T1000 (cell line): Measurements from ENCODE around the gene LRRC4B.

ENCODE experiments used
- DNase-seq: peaks from one replicate; lab custom pipeline; 2025; ENCODE audit warnings: mixed read lengths; lab: John Stamatoyannopoulos, UW

LRRC4B gene

GRCh38 chr19:50506700-50507099, 61.5 kb downstream of the LRRC4B start:
- DNase-seq, result no peak

DNA sequence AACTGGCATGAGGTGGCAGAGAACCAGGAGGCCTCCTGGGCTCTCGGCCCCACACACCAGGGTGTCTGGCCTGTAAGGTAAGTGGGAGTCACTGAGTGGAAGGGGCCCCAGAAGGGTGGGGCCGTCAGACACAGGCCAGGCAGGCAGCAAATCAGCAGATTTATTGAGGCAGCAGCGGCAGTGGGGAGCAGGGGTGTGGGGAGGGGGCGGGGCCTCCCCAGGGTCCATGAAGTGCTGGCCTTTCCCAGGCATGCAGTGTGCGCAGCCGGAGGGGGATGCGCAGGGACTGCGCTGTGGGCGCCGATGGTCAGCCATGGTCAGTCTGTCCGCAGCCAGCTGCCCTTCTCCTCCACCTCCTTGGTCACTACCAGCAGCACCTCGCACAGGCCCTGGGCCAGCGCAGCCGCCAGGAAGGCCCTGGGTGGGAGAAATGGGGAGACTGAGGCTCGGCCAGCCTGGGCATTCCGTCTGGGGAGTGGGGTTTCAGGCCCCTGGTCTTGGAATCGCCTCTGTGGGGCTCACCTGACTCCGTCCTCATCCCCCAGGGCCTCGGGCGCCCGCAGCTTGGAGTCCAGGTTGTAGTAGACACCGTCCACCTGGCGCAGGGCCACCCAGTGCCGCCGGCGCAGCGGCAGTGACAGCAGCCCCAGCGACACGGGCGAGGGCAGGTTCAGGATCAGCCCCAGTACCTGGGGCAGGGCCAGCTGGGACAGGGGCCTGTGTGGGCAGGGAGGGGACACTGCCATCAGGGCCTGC, 62.2 kb downstream of the LRRC4B start:
- DNase-seq, result no peak

DNA sequence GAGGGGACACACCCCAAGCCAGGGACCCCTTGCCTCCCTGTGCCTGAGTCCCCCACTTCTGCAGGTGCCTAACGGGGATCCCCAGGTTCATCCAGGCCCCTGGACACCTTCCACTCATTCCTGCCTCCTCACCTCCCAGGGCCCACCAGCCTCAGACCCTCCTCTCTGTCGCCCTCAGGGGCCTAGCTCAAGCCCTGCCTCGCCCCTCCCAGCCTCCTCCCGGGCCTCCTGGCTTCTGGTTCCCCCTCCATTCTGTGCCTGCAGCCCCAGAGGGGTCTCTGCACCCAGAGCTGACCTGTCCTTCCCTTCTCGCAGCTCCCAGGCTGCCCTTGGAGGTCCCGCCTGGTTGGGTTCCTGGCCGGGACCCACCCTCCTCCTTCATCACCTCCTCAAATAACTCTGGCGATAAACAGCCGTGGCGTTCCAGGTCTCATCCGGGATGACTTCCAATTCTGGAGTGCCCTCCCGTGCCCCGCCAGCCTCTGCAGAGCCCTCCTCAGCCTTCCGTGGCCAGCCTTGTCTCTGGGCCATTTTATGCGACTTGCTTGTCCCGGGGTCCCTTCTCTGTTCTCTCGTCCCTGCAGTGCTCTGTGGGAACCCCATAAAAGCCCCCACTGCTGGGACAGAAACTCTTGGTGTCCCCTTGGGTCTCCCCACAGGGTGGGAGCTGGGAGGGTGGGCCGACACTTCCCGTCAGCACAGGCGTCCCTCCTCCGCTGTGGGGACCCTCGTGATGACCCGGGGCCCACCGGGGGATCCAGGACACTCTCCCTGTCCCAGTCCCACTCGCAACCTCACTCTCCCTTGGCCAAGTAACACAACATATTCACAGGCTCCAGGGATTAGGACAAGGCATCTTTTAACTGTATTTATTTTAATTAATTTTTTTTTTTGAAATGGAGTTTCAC, 66.4 kb downstream of the LRRC4B start:
- DNase-seq, result no peak

- DNase-seq, result no peak
Measured at GRCh38 chr19:50501186-50501567, 67.1 kb downstream of the LRRC4B start.

DNA sequence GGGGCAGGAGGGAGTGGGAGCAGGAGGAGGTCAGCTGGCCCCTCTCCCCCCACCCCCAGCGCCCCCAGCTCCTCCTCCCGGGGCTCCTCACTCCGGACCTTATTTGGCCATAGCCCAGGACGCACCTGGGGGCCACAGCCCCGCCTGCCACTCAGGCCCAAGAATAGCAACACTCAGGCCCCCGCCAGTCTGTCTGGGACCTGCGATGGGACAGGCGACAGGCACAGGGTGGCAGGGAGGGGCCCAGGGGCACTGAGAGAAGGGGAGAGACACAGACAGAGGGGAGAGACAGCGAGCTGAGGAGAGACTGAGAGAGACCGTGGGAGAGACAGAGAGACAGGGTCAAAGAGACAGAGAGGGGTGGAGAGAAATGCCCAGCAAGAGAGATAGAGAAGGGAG, 67.5 kb downstream of the LRRC4B start:
- DNase-seq, result no peak

DNA sequence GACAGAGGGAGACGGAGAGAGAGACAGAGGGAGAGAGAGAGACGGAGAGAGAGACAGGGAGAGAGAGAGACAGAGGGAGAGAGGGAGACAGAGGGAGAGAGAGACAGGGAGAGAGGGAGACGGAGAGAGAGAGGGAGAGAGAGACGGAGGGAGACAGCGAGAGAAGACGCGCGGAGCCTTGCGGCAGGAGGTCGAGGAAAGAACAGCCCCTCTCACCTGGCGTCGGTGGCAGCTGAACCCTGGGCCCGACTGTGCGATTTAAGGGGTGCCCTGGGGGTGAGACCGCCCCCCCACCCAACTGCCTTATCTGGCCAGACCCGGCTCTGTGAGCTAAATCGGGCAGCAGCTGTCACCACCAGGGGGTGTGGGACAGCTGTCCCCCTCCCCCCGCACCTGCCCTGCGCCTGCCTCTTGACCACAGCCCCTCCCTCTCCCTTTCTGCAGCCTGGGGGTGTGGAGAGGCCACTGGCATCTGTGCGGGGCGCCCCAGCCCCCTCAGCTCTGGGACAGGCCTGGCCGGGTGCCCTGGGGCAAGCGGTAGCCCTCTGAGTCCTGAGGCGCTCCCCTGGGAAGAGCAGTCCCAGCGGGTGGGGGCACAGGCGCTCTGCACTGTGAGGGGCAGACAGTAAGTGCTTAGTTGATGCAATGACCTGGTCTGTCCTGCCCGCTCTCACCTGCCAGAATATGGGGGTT, 68.0 kb downstream of the LRRC4B start:
- DNase-seq, result no peak

DNA sequence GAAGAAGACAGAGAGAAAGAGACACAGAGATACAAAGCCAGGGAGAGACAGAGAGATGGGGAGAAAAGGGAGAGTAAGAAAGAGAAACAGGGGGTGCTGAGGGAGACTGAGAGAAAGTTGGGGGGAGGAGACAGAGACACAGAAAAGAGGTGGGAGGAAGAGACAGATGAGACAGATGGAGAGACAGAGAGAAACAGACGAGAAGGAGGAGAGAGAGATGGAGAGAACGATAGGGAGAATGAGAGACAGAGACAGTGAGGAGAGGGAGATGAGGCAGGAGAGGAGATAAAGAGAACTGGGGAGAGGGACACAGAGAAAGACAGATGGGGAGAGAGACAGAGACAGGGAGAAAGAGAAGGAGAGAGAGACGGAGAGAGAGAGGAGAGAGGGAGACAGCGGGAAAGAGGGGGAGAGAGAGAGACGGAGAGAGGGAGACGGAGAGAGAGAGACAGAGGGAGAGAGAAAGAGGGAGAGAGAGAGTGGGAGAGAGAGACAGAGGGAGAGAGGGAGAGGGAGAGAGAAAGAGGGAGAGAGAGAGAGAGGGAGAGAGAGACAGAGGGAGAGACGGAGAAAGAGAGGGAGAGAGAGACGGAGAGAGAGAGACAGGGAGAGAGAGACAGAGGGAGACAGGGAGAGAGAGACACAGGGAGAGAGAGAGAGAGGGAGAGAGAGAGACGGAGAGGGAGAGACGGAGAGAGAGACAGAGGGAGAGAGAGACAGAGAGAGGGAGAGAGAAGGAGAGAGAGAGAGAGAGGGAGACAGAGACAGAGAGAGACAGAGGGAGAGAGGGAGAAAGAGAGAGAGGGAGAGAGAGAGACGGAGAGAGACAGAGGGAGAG, 69.8 kb downstream of the LRRC4B start:
- DNase-seq, result no peak

GRCh38 chr19:50497022-50497405, 71.2 kb downstream of the LRRC4B start:
- DNase-seq, result no peak

DNA sequence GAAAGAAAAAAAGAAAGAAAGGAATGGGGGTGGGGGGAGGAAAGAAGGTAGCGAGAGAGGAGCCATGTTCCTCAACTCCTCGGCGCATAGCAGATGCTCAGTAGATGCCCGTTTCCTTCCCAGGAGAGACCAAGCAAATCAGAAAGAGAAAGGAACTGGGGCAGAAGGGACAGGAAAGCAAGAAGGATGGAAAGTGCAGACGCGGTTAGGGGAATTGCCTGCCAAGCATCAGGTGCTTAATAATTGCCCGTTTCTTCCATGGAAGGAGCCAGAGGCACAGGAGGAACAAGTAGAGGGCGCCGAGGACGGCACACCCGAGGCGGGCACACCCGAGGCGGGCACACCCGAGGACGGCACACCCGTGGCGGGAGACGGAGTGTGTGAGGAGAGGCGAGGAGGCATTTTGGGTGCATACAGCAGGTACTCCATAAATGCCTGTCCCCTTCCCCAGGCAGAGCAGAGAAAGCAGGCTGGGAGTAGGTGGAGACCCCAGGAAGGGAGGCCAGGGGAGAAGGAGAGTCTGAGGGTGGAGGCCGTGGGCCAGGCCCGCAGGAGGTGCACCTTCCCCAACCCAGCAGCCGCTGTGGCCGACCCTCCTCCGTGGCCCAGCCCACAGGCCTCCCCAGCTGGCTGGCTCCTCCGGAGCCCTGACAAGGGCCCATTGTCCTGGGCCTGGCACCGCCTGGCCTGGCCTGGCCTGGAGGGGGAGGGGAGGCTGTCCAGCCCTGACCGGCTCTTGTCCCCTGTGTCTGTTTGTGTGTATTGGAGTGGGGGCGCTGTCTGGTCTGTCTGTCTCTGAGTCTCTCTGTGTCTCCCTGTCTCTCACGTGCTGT, 71.8 kb downstream of the LRRC4B start:
- DNase-seq, result no peak

DNA sequence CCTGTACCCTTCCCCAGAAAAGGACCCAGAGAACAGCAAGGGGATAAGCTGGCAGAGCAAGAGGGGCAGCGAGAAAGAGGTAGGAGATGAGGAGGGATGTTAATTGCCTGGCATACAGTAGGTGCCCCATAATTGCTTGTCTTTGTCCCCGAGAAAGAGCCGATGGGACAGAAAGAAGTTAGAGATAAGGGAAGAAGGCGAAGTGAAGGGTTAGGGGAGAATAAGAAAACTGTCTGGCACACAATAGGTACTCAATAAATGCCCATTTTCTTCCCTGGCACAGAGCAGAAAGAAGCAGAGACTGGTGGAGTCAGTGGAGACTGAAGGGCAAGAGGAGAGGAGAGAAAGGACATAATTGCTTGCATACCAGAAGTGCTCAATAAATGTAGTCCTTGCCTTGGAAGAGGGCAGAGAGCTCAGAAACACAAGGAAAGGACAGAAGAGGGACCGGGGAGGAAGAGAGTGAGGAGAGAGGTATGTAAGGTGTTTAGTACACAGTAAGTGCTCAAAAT, 73.2 kb downstream of the LRRC4B start:
- no peak for DNase-seq

DNA sequence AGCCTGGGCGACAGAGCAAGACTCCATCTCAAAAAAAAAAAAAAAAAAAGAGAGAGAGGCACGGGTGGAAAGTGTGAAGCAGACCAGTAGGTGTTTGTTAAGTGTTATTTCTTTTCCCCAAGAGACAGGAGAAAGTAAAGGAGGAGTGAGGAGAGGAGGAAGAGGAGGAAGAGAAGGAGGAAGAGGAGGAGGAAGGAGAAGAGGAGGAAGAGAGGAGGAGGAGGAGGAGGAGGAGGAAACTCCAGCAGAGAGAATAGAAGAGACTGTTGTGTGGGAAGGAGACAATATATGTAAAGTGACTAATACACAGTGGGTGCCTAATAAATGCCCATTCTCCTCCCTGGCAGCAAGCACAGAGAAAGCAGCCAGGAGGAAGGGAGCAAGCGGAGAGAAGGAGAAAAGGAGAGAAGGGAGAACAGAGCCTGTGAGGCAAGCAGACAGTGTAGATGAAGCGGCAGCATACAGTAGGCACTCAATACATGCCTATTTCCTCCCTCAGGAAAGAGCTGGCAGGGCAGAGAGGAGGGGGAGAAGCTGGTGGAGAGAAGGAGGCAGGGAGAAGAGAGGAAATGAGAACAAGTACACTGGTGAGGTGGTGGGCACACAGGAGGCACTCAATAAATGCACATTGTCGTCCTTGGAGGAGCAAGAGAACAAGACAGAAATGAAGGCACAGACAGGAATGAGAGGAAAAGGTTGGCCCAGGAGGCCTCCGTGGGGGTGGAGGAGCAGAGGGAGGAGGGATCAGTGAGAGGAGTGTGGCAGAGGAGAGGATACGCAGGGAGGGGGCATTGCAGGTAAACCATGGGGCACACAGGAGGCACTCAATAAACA, 73.8 kb downstream of the LRRC4B start:
- no peak for DNase-seq

- no peak for DNase-seq
Measured at GRCh38 chr19:50493171-50493570, 75.1 kb downstream of the LRRC4B start.

DNA sequence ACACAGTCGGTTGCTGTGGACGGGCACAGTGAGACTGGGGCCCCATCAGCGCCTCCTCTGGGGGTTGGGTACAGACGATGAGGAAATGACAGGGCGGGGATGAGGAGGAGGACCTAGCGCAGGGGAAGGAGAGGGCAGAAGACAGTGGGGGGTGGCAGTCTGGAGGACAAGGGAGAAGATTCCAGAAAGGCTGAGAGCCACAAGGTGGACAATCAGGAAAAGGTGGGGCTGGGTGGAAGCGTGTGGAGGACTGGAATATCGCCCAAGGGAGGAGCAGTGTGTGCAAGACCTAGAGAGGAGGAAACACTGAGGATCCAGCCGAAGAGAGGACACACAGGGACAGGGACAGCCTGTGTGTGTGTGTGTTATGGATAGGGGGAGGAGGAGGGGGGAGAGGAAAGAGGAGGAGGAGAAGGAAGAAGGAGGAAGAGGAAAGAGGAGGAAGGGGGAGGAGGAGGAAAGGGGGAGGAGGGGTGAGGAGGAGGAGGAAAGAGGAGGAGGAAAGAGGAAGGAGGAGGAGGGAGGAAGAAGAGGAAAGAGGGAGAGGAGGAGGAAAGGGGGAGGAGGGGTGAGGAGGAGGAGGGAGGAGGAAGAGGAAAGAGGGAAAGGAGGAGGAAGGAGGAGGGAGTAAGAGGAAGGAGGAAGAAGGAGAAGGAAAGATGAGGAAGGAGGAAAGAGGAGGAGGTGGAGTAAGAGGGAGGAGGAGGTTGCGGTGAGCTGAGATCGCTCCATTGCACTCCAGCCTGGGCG, 75.8 kb downstream of the LRRC4B start:
- DNase-seq, result no peak

- no peak for DNase-seq
Measured at GRCh38 chr19:50490991-50491472, 77.2 kb downstream of the LRRC4B start.

GRCh38 chr19:50490411-50490811, 77.8 kb downstream of the LRRC4B start:
- DNase-seq, result no peak

GRCh38 chr19:50489461-50490011, 78.7 kb downstream of the LRRC4B start:
- DNase-seq, result no peak

GRCh38 chr19:50488389-50489194, 79.6 kb downstream of the LRRC4B start:
- no peak for DNase-seq
